ENCODE measurements around the gene INAFM2.

Gene INAFM2

GRCh38 chr15:40360015-40360414 is 36.5 kb downstream of the INAFM2 start:
- H3K4me3 ChIP-seq (ENCODE audit: control insufficient read depth, low read depth, low read length), result no peak overlapping the region
- DNase-seq (ENCODE audit: low read depth), result no peak
- TF ChIP-seq, protein P1, sequence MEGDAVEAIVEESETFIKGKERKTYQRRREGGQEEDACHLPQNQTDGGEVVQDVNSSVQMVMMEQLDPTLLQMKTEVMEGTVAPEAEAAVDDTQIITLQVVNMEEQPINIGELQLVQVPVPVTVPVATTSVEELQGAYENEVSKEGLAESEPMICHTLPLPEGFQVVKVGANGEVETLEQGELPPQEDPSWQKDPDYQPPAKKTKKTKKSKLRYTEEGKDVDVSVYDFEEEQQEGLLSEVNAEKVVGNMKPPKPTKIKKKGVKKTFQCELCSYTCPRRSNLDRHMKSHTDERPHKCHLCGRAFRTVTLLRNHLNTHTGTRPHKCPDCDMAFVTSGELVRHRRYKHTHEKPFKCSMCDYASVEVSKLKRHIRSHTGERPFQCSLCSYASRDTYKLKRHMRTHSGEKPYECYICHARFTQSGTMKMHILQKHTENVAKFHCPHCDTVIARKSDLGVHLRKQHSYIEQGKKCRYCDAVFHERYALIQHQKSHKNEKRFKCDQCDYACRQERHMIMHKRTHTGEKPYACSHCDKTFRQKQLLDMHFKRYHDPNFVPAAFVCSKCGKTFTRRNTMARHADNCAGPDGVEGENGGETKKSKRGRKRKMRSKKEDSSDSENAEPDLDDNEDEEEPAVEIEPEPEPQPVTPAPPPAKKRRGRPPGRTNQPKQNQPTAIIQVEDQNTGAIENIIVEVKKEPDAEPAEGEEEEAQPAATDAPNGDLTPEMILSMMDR (conservative IDR thresholded peaks at IDR 0.05; ENCODE audit: control insufficient read depth, insufficient read depth, low read depth, low read length), result no peak

- no peak for DNase-seq (ENCODE audit: low read depth)
- no peak overlapping the region for H3K4me3 ChIP-seq (ENCODE audit: control insufficient read depth, low read depth, low read length)
- TF ChIP-seq, protein P1 (conservative IDR thresholded peaks at IDR 0.05; ENCODE audit: control insufficient read depth, insufficient read depth, low read depth, low read length), result no peak
Measured at GRCh38 chr15:40361640-40362039, 38.1 kb downstream of the INAFM2 start.

GRCh38 chr15:40363611-40364010 is 40.1 kb downstream of the INAFM2 start:
- no peak for DNase-seq (ENCODE audit: low read depth)
- no peak overlapping the region for H3K4me3 ChIP-seq (ENCODE audit: control insufficient read depth, low read depth, low read length)
- TF ChIP-seq, protein P1 (conservative IDR thresholded peaks at IDR 0.05; ENCODE audit: control insufficient read depth, insufficient read depth, low read depth, low read length), result no peak

DNA sequence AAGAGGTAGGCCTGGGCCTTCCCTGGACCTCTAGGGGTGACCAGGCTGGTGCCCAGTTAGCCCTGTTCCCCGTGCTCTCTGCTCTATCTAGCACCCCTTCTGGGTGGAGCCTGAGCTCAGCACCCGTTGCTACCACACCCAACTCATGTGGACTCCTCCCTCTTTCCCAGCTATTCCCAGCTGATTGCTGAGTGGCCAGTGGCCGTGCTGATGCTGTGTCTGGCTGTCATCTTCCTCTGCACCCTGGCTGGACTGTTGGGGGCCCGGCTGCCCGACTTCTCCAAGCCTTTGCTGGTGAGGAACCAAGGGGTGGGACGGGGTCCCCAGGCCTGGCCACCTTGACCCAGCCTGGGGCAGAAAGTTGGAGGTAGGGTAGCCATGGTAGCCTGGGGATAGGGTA is 40.8 kb downstream of the INAFM2 start:
- H3K4me3 ChIP-seq (ENCODE audit: control insufficient read depth, low read depth, low read length), result no peak overlapping the region
- TF ChIP-seq, protein P1 (conservative IDR thresholded peaks at IDR 0.05; ENCODE audit: control insufficient read depth, insufficient read depth, low read depth, low read length), result no peak
- no peak for DNase-seq (ENCODE audit: low read depth)

GRCh38 chr15:40365016-40365415 is 41.5 kb downstream of the INAFM2 start:
- H3K4me3 ChIP-seq (ENCODE audit: control insufficient read depth, low read depth, low read length), result no peak overlapping the region
- TF ChIP-seq, protein P1 (conservative IDR thresholded peaks at IDR 0.05; ENCODE audit: control insufficient read depth, insufficient read depth, low read depth, low read length), result no peak
- DNase-seq (ENCODE audit: low read depth), result no peak

DNA sequence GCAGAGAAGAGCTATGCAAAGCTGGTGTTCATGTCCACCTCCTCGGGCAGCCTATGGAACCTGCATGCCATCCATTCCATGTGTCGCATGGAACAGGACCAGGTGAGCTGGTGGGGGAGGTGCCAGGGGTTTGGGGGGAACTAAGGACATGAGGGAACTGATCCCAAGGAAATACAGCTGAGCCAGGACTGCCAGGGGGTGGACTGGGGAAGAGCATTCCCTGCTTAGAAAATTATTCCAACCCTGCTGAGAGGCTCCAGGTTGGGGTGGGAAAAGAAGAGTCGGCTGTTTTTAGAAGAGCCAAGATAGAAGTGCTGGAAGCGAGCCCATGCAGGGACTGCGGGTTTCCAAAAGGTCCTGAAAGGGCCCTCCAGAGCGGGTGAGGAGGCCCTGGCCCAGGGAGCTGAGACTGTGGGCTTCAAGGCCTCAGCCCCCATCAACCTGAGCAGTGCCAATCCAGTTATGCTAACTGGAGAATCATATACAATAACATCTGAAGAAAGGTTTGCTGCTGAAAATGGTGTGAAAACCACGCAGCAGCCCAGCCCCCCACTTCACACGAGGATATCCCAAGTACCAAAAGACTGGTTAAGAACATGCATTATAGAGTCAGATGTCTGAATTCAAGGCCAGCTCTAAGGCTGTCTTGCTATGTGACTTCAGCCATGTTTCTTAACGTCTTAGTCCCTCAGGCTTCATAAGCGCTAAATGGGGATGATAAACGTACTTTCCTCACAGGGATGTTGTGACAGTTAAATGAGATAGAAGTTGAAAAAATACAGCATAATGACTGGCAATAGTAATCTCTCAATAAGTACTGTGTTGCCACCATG is 42.3 kb downstream of the INAFM2 start:
- TF ChIP-seq, protein P1 (conservative IDR thresholded peaks at IDR 0.05; ENCODE audit: control insufficient read depth, insufficient read depth, low read depth, low read length), result no peak
- no peak overlapping the region for H3K4me3 ChIP-seq (ENCODE audit: control insufficient read depth, low read depth, low read length)
- no peak for DNase-seq (ENCODE audit: low read depth)
